Tibial nerve (tissue), 4 donors: Measurements from ENCODE around the gene PHRF1. TPM values are rescaled to one million over a fixed set of nuclear protein-coding genes. Genes with fewer than 3 reads are reported as not detected.

Experiments
- DNase-seq, 2 donors: peaks; one replicate each; pipeline ENCODE4 v3.0.0-alpha.2; 2019; ENCODE audit warnings: low spot score in 2 of 2
- H3K27ac ChIP-seq, 4 donors: fragments of 200-600 bp; sonication (generic) in 3 of 4; one replicate each; pipeline ENCODE4 v1.5.1; 2017 to 2019; ENCODE audit warnings: mild to moderate bottlenecking in 1 of 4
- H3K27me3 ChIP-seq, 2 donors: fragments of 200-600 bp; sonication (generic) in 1 of 2; one replicate each; pipeline versions ENCODE4 v1.5.1 to v1.6.0; 2017 to 2019
- H3K36me3 ChIP-seq, 3 donors: fragments of 200-600 bp; sonication (generic); one replicate each; pipeline ENCODE4 v1.5.1; 2018 to 2019
- H3K4me1 ChIP-seq, 4 donors: fragments of 200-600 bp; sonication (generic) in 3 of 4; one replicate each; pipeline ENCODE4 v1.5.1; 2017 to 2019
- H3K4me3 ChIP-seq, 4 donors: fragments of 200-600 bp; sonication (generic) in 3 of 4; one replicate each; pipeline ENCODE4 v1.5.1; 2017 to 2019; ENCODE audit warnings: mild to moderate bottlenecking in 1 of 4, moderate library complexity in 1 of 4
- H3K9me3 ChIP-seq, 4 donors: fragments of 200-600 bp; sonication (generic) in 3 of 4; one replicate each; pipeline ENCODE4 v1.5.1; 2017 to 2019
- EP300 ChIP-seq, 2 donors: sonication (generic); formaldehyde crosslinking; IDR thresholded peaks; one replicate each; pipeline ENCODE4 v1.6.1; 2017; ENCODE audit warnings: antibody characterized with exemption in 2 of 2, mild to moderate bottlenecking in 1 of 2
- POLR2A ChIP-seq, 2 donors: fragments of 450-650 bp; IDR thresholded peaks; one replicate each; pipeline ENCODE4 v1.6.1; 2017; ENCODE audit warnings: antibody characterized with exemption in 2 of 2, mild to moderate bottlenecking in 2 of 2, moderate library complexity in 2 of 2
- WGBS, 2 donors: methylation state at CpG; one replicate each; pipeline ENCODE4 v1.1.5; 2018; 5-methylcytosine and 5-hydroxymethylcytosine counted together
- total RNA-seq, 4 donors: library from RNA; depleted of rRNA; stranded (reverse); fragments of >200 nt; gene quantifications; one replicate each; pipeline ENCODE4 v1.1.0, GENCODE V29; 2016
- TF ChIP-seq, protein P1 (sequence below), 5 experiments: fragments of 200-600 bp in 3 of 5; fragments of 450-650 bp in 2 of 5; sonication (generic) in 3 of 5; IDR thresholded peaks; one replicate each; pipeline ENCODE4 v1.5.1; 2016 to 2019; ENCODE audit warnings: antibody characterized with exemption in 5 of 5, mild to moderate bottlenecking in 3 of 5, moderate library complexity in 2 of 5

Gene PHRF1
- total RNA-seq, 4 donors from 2014 or later = 27.1 to 49.2 (median 34.9) TPM

DNA sequence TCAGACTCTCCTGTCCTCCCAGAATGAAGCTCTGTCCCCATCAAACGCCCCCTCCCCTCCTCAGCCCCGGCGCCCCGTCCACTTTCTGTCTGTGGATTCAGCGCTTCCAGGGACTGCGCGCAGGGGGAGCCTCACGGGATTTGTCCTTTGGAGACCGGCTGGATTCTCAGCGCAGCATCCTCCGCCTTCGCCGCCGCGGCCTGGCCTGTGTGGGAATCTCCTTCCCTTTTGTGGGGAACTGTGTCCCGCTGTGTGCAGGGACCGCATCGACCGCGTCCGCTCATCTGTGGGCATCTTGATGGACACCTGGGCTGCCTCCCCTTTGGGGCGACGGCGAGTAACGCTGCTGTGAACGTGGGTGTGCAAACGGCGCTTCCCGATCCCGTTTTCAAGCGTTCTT, 51.8 kb downstream of the PHRF1 start:
- H3K9me3 ChIP-seq = no peaks in the 10 kb centered on the region
- no peak for DNase-seq
- H3K36me3 ChIP-seq = peaks cover 0 to 25% (median 0%) of the 10 kb centered on the region in 3 donors
- TF ChIP-seq POLR2A (IDR thresholded peaks at IDR 0.05) = no peak
- TF ChIP-seq, protein P1, sequence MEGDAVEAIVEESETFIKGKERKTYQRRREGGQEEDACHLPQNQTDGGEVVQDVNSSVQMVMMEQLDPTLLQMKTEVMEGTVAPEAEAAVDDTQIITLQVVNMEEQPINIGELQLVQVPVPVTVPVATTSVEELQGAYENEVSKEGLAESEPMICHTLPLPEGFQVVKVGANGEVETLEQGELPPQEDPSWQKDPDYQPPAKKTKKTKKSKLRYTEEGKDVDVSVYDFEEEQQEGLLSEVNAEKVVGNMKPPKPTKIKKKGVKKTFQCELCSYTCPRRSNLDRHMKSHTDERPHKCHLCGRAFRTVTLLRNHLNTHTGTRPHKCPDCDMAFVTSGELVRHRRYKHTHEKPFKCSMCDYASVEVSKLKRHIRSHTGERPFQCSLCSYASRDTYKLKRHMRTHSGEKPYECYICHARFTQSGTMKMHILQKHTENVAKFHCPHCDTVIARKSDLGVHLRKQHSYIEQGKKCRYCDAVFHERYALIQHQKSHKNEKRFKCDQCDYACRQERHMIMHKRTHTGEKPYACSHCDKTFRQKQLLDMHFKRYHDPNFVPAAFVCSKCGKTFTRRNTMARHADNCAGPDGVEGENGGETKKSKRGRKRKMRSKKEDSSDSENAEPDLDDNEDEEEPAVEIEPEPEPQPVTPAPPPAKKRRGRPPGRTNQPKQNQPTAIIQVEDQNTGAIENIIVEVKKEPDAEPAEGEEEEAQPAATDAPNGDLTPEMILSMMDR (IDR thresholded peaks at IDR 0.05) = no peak
- no peak for TF ChIP-seq EP300 (IDR thresholded peaks at IDR 0.05)
- no peak overlapping the region for H3K27ac ChIP-seq
- 94 to 95% methylated on average over 31 of the region's 31 CpGs for WGBS, 2 donors
- peaks cover 0 to 16% (median 3%) of the 10 kb centered on the region in 4 donors for H3K4me1 ChIP-seq
- no peak overlapping the region for H3K4me3 ChIP-seq
- H3K27me3 ChIP-seq = peaks cover 0 to 37% of the 10 kb centered on the region in 2 donors

DNA sequence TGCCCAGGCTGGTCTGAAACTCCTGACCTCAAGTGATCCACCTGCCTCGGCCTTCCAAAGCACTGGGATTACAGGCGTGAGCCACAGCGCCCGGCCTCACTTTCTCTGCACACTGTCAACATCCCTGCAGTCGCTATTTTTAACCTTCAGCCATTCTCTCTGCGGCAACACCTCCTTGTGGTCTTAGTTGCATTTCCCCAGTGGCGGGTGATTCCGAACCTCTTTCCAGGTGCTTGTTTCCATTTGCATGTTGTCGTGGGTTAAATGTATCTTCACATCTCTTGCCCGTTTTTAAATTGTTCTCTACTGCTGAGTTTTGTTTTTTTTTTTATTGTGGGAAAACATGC, 52.9 kb downstream of the PHRF1 start:
- peaks cover 0 to 16% (median 3%) of the 10 kb centered on the region in 4 donors for H3K4me1 ChIP-seq
- H3K27me3 ChIP-seq = peaks cover 0 to 25% of the 10 kb centered on the region in 2 donors
- H3K4me3 ChIP-seq = no peak overlapping the region
- H3K9me3 ChIP-seq = no peaks in the 10 kb centered on the region
- TF ChIP-seq, protein P1 (IDR thresholded peaks at IDR 0.05) = no peak
- no peak for TF ChIP-seq EP300 (IDR thresholded peaks at IDR 0.05)
- no peak for TF ChIP-seq POLR2A (IDR thresholded peaks at IDR 0.05)
- peaks cover 0 to 13% (median 0%) of the 10 kb centered on the region in 3 donors for H3K36me3 ChIP-seq
- DNase-seq = no peak
- 61 to 63% methylated on average over 10 of the region's 10 CpGs for WGBS, 2 donors
- H3K27ac ChIP-seq = no peak overlapping the region

DNA sequence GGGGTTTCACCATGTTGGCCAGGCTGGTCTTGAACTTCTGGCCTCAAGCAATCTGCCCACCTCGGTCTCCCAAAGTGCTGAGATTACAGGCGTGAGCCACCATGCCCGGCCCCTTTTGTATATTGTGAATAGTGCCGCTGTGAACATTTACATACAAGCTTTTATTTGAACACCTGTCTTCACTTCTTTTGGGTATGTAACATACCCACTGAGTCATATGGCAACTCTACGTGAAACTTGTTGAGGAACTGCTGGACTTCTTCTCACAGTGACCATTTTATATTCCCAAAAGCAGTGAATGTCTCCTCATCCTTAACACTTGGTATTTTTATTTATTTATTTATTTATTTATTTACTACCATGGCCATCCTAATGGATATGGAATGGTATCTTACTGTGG, 54.6 kb downstream of the PHRF1 start:
- 90 to 92% methylated on average over 5 of the region's 5 CpGs for WGBS, 2 donors
- TF ChIP-seq EP300 (IDR thresholded peaks at IDR 0.05) (no peak), POLR2A (IDR thresholded peaks at IDR 0.05) (no peak)
- TF ChIP-seq, protein P1 (IDR thresholded peaks at IDR 0.05) = no peak

DNA sequence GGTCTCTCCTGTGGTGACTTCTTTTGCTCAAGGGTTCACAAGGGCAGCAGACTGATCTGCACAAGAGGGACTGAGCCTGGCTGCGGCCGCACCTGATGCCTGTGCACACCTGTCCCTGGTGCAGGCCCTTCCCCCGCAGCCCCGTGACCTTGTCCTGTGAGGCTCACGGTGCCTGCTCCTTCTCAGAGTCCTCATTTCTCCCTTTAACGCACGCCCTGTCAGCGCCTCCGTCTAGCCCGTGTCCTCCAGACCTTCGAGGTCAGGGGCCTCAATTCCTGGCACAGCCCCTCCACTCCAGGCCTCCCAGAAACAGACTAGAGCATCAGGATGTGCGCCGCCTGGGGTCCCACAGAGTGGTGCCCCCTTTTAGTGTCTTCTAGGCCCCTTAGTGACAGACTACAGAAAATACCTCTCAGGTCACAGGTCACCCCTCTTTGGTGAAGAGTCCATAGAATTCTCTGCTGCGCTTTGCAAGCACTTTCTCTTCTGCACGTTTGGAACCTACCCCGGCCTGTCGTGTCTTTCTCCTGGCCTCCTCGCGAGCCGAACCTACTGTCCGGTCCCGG, 59.8 kb downstream of the PHRF1 start:
- Histone ChIP-seq H3K36me3 (peaks cover 0 to 14% (median 0%) of the 10 kb centered on the region in 3 donors), H3K27ac (no peak overlapping the region), H3K9me3 (no peaks in the 10 kb centered on the region), H3K27me3 (peaks cover 0 to 36% of the 10 kb centered on the region in 2 donors), H3K4me1 (peaks cover 0 to 44% (median 20%) of the 10 kb centered on the region in 4 donors), H3K4me3 (no peak overlapping the region)
- DNase-seq = no peak
- WGBS, 2 donors = 68% methylated on average over 21 to 22 of the region's 22 CpGs
- no peak for TF ChIP-seq EP300 (IDR thresholded peaks at IDR 0.05)
- TF ChIP-seq, protein P1 (IDR thresholded peaks at IDR 0.05) = no peak

More for the DNA sequence above, 54.6 kb downstream of the PHRF1 start:
- Histone ChIP-seq H3K36me3 (peaks cover 0 to 10% (median 0%) of the 10 kb centered on the region in 3 donors), H3K27ac (no peak overlapping the region), H3K4me1 (peaks cover 0 to 8% (median 3%) of the 10 kb centered on the region in 4 donors), H3K27me3 (peaks cover 0 to 10% of the 10 kb centered on the region in 2 donors), H3K4me3 (no peak overlapping the region), H3K9me3 (no peaks in the 10 kb centered on the region)
- DNase-seq = no peak

DNA sequence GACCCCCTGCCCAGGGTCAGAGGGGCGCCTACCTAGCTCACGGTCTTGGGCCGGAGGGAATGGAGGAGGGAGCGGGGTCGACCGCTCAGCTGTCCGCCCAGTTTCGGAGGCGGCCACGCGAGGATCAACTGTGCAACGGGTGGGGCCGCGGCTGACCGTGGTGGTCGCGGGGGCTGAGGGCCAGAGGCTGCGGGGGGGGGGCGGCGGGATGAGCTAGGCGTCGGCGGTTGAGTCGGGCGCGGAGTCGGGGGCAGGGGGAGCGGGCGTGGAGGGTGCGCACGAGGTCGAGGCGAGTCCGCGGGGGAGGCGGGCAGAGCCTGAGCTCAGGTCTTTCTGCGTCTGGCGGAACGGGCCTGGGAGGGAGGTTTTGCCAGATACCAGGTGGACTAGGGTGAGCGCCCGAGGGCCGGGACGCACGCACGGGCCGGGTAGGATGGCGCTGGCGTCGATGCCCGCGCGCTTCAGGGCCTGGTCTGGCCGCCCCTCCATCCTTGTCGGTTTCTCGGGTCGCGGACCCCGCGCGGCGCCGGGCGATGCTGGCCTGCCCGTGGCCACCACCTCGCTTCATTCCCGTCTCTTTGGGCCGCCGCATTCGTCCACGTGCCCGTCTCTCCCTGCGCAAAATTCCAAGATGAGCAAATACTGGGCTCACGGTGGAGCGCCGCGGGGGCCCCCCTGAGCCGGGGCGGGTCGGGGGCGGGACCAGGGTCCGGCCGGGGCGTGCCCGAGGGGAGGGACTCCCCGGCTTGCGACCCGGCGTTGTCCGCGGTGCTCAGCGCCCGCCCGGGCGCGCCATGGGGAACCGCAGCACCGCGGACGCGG, 60.5 kb downstream of the PHRF1 start, which contains the start of gene DRD4:
TSS of gene DRD4 (plus strand) at position 759 of the 822 bp plus-strand sequence. CDS start at position 795, 36 bp downstream.
- peaks cover 0 to 21% (median 0%) of the 10 kb centered on the region in 3 donors for H3K36me3 ChIP-seq
- H3K4me3 ChIP-seq = peak within 1 kb of the TSS in 3 of 4 donors; percentile 3 to 32 (median 6)
- H3K4me1 ChIP-seq = peaks cover 0 to 44% (median 20%) of the 10 kb centered on the region in 4 donors
- no peak within 1 kb of the TSS for H3K27ac ChIP-seq
- no peak for DNase-seq
- no peaks in the 10 kb centered on the region for H3K9me3 ChIP-seq
- WGBS, 2 donors = 6 to 20% methylated on average over 50 to 66 of the region's 100 CpGs
- TF ChIP-seq, protein P1 (IDR thresholded peaks at IDR 0.05) = no peak
- TF ChIP-seq EP300 (IDR thresholded peaks at IDR 0.05) = no peak
- TF ChIP-seq POLR2A (IDR thresholded peaks at IDR 0.05) = no peak
- peaks cover 0 to 36% of the 10 kb centered on the region in 2 donors for H3K27me3 ChIP-seq
